ENCODE data around the gene PASD1. TPM values are rescaled to one million over a fixed set of nuclear protein-coding genes. Genes with fewer than 3 reads are reported as not detected.
"Not testable (repeated sequence)": the region's sequence is repeated elsewhere in the genome, so short reads cannot be mapped to it uniquely, and the experiment has no call there.

PASD1 gene
- total RNA-seq, 1 experiment from 2014 or later: 2.9 TPM

GRCh38 chrX:151593384-151593783, 29.9 kb downstream of the PASD1 start:
- in situ Hi-C loops (cut with HindIII; ENCODE audit: low pct_unique_long_range_greater_than_20kb, low sequenced_read_pairs): not testable (repeated sequence)

GRCh38 chrX:151596282-151596681, 32.8 kb downstream of the PASD1 start:
- in situ Hi-C loops (cut with HindIII; ENCODE audit: low pct_unique_long_range_greater_than_20kb, low sequenced_read_pairs): no loop called here
- DNase-seq (ENCODE audit: low read depth, low spot score): no peak

More at GRCh38 chrX:151593384-151593783, 29.9 kb downstream of the PASD1 start:
- not testable (repeated sequence) for DNase-seq (ENCODE audit: low read depth, low spot score)

- in situ Hi-C loops (cut with HindIII; ENCODE audit: low pct_unique_long_range_greater_than_20kb, low sequenced_read_pairs): no loop called here
Observed at GRCh38 chrX:151604931-151605330, 41.5 kb downstream of the PASD1 start.

GRCh38 chrX:151609222-151609621, 45.7 kb downstream of the PASD1 start:
- in situ Hi-C loops (cut with HindIII; ENCODE audit: low pct_unique_long_range_greater_than_20kb, low sequenced_read_pairs): no loop called here
- DNase-seq (ENCODE audit: low read depth, low spot score): no peak

More at GRCh38 chrX:151604931-151605330, 41.5 kb downstream of the PASD1 start:
- no peak for DNase-seq (ENCODE audit: low read depth, low spot score)

GRCh38 chrX:151621422-151621821, 57.9 kb downstream of the PASD1 start:
- in situ Hi-C loops (cut with HindIII; ENCODE audit: low pct_unique_long_range_greater_than_20kb, low sequenced_read_pairs): no loop called here
- no peak for DNase-seq (ENCODE audit: low read depth, low spot score)

GRCh38 chrX:151624677-151625076, 61.2 kb downstream of the PASD1 start:
- DNase-seq (ENCODE audit: low read depth, low spot score): no peak
- in situ Hi-C loops (cut with HindIII; ENCODE audit: low pct_unique_long_range_greater_than_20kb, low sequenced_read_pairs): no loop called here

- DNase-seq (ENCODE audit: low read depth, low spot score): no peak
- in situ Hi-C loops (cut with HindIII; ENCODE audit: low pct_unique_long_range_greater_than_20kb, low sequenced_read_pairs): no loop called here
Observed at GRCh38 chrX:151631822-151632221, 68.3 kb downstream of the PASD1 start.

- no peak for DNase-seq (ENCODE audit: low read depth, low spot score)
- in situ Hi-C loops (cut with HindIII; ENCODE audit: low pct_unique_long_range_greater_than_20kb, low sequenced_read_pairs): no loop called here
Observed at GRCh38 chrX:151633157-151633556, 69.7 kb downstream of the PASD1 start.

GRCh38 chrX:151634937-151635336, 71.5 kb downstream of the PASD1 start:
- DNase-seq (ENCODE audit: low read depth, low spot score): no peak
- in situ Hi-C loops (cut with HindIII; ENCODE audit: low pct_unique_long_range_greater_than_20kb, low sequenced_read_pairs): no loop called here

GRCh38 chrX:151641564-151641963, 78.1 kb downstream of the PASD1 start:
- no peak for DNase-seq (ENCODE audit: low read depth, low spot score)
- in situ Hi-C loops (cut with HindIII; ENCODE audit: low pct_unique_long_range_greater_than_20kb, low sequenced_read_pairs): no loop called here

GRCh38 chrX:151675121-151675746, 111.8 kb downstream of the PASD1 start:
- no peak for DNase-seq (ENCODE audit: low read depth, low spot score)
- in situ Hi-C loops (cut with HindIII; ENCODE audit: low pct_unique_long_range_greater_than_20kb, low sequenced_read_pairs): no loop called here

- no peak for DNase-seq (ENCODE audit: low read depth, low spot score)
- in situ Hi-C loops (cut with HindIII; ENCODE audit: low pct_unique_long_range_greater_than_20kb, low sequenced_read_pairs): no loop called here
Observed at GRCh38 chrX:151676196-151676595, 112.7 kb downstream of the PASD1 start.

GRCh38 chrX:151679798-151680402, 116.4 kb downstream of the PASD1 start:
- in situ Hi-C loops (cut with HindIII; ENCODE audit: low pct_unique_long_range_greater_than_20kb, low sequenced_read_pairs): no loop called here
- no peak for DNase-seq (ENCODE audit: low read depth, low spot score)

- in situ Hi-C loops (cut with HindIII; ENCODE audit: low pct_unique_long_range_greater_than_20kb, low sequenced_read_pairs): no loop called here
- DNase-seq (ENCODE audit: low read depth, low spot score): peak; percentile 67
Observed at GRCh38 chrX:151680805-151681204, 117.3 kb downstream of the PASD1 start.

GRCh38 chrX:151687635-151688034, 124.2 kb downstream of the PASD1 start:
- in situ Hi-C loops (cut with HindIII; ENCODE audit: low pct_unique_long_range_greater_than_20kb, low sequenced_read_pairs): no loop called here

GRCh38 chrX:151688695-151689094, 125.2 kb downstream of the PASD1 start:
- no peak for DNase-seq (ENCODE audit: low read depth, low spot score)
- in situ Hi-C loops (cut with HindIII; ENCODE audit: low pct_unique_long_range_greater_than_20kb, low sequenced_read_pairs): no loop called here

More at GRCh38 chrX:151687635-151688034, 124.2 kb downstream of the PASD1 start:
- no peak for DNase-seq (ENCODE audit: low read depth, low spot score)

GRCh38 chrX:151692825-151693224, 129.3 kb downstream of the PASD1 start:
- in situ Hi-C loops (cut with HindIII; ENCODE audit: low pct_unique_long_range_greater_than_20kb, low sequenced_read_pairs): no loop called here
- no peak for DNase-seq (ENCODE audit: low read depth, low spot score)

GRCh38 chrX:151694121-151694520, 130.6 kb downstream of the PASD1 start:
- DNase-seq (ENCODE audit: low read depth, low spot score): no peak
- in situ Hi-C loops (cut with HindIII; ENCODE audit: low pct_unique_long_range_greater_than_20kb, low sequenced_read_pairs): no loop called here

Measured in SK-MEL-5 (cell line).